ENCODE data around the gene S100A11.

Gene S100A11

DNA sequence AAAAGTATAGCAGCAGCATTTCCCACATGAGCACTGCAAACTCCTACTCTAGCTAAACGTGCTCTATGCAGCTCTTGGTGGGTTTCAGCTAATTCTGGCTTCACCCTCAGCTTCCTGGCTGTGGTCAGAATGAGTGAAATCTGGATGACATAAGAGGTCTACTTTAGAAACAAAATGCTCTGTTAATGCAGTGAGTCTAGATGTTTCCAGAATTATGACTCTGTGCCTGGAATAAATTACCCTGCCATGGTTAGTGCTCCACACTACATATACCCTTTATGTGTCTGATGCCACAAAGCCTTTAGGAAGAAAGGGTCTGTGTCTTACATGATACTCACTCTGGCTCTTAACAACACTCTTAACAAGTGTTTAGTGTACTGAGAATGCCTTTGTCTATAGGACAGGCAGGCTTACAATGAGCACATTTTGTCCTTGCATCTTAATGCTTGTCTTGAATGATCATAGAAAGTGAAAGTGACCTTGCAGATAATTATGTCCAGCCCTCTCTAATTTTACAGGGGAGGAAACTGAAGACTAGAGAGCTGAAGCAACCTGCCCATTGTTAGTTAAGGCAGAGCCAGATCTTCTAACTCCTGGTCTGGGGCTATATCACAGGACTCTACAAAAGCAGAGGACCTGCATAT, 52.4 kb downstream of the S100A11 start:
- no peak for DNase-seq (ENCODE audit: low spot score)

Measured in AG08396 (cell line).